Tibial nerve (tissue), 4 donors: ENCODE data around the gene VPREB3.

Source experiments
- EP300 ChIP-seq, 2 donors: sonication (generic); formaldehyde crosslinking; IDR thresholded peaks; one replicate each; pipeline ENCODE4 v1.6.1; 2017; ENCODE audit warnings: antibody characterized with exemption in 2 of 2, mild to moderate bottlenecking in 1 of 2
- POLR2A ChIP-seq, 2 donors: fragments of 450-650 bp; IDR thresholded peaks; one replicate each; pipeline ENCODE4 v1.6.1; 2017; ENCODE audit warnings: antibody characterized with exemption in 2 of 2, mild to moderate bottlenecking in 2 of 2, moderate library complexity in 2 of 2
- TF ChIP-seq, protein P1 (sequence below), 5 experiments: fragments of 200-600 bp in 3 of 5; fragments of 450-650 bp in 2 of 5; sonication (generic) in 3 of 5; IDR thresholded peaks; one replicate each; pipeline ENCODE4 v1.5.1; 2016 to 2019; ENCODE audit warnings: antibody characterized with exemption in 5 of 5, mild to moderate bottlenecking in 3 of 5, moderate library complexity in 2 of 5

DNA sequence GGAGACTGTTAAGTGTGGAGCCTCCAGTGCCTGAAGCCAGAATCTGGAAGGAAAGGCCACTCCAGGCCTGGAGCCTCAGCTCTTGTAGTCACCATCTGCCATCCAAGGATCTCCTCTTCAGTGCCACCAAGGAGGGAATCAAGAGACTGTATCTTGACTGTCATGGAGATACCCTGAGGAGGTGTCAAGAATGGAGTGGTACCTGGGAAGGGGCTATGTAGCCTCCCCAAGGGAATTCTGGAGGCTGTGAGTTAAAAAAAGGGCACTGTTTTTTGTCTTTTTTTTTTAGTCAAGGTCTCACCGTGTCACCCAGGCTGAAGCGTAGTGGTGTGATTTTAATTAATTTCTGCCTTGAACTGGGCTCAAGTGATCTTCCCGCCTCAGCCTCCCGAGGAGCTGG is 5.3 kb upstream of the VPREB3 start:
- TF ChIP-seq, protein P1, sequence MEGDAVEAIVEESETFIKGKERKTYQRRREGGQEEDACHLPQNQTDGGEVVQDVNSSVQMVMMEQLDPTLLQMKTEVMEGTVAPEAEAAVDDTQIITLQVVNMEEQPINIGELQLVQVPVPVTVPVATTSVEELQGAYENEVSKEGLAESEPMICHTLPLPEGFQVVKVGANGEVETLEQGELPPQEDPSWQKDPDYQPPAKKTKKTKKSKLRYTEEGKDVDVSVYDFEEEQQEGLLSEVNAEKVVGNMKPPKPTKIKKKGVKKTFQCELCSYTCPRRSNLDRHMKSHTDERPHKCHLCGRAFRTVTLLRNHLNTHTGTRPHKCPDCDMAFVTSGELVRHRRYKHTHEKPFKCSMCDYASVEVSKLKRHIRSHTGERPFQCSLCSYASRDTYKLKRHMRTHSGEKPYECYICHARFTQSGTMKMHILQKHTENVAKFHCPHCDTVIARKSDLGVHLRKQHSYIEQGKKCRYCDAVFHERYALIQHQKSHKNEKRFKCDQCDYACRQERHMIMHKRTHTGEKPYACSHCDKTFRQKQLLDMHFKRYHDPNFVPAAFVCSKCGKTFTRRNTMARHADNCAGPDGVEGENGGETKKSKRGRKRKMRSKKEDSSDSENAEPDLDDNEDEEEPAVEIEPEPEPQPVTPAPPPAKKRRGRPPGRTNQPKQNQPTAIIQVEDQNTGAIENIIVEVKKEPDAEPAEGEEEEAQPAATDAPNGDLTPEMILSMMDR (IDR thresholded peaks at IDR 0.05): no peak
- TF ChIP-seq POLR2A (IDR thresholded peaks at IDR 0.05) (no peak), EP300 (IDR thresholded peaks at IDR 0.05) (no peak)
